PC-9 (cell line): ENCODE results near the gene GEMIN8. TPM values are rescaled to one million over a fixed set of nuclear protein-coding genes. Genes with fewer than 3 reads are reported as not detected.

Experiments
- BruUV-seq: library from RNA; stranded (reverse); fragments of 400-500 nt; replicated peaks from 2 replicates; lab custom pipeline; 2021; lab: Mats Ljungman, UMichigan
- CTCF ChIA-PET: fragments of 300-600 bp; sonication (Branson Sonifier 250); formaldehyde crosslinking; loops from one replicate; lab custom pipeline; 2022; ENCODE audit warnings: antibody characterized with exemption; lab: Charles Lee
- POLR2A ChIA-PET: fragments of 300-600 bp; sonication (Branson Sonifier 250); formaldehyde crosslinking; loops from one replicate; lab custom pipeline; 2022; ENCODE audit warnings: antibody characterized with exemption; ENCODE audit not compliant: unreplicated experiment; lab: Charles Lee
- DNase-seq, 2 experiments: peaks; one replicate each; pipeline versions ENCODE4 v3.0.0 to v3.0.0-alpha.2; 2015 to 2022; ENCODE audit warnings: mixed read lengths in 1 of 2
- H2AFZ ChIP-seq: fragments of 200-600 bp; sonication (generic); 2 replicates; pipeline ENCODE4 v1.8.1; 2017; ENCODE audit warnings: antibody characterized with exemption
- H3F3A ChIP-seq: fragments of 200-600 bp; sonication (generic); 2 replicates; pipeline ENCODE4 v1.8.1; 2017; ENCODE audit warnings: antibody characterized with exemption, mild to moderate bottlenecking, low read depth; ENCODE audit not compliant: insufficient read depth
- H3K27ac ChIP-seq: fragments of 200-600 bp; sonication (generic); 2 replicates; pipeline ENCODE4 v1.6.1; 2016; ENCODE audit warnings: mixed run types
- H3K27me3 ChIP-seq: fragments of 200-600 bp; sonication (generic); 2 replicates; pipeline ENCODE4 v1.6.1; 2016; ENCODE audit warnings: low read depth, mixed run types; ENCODE audit not compliant: insufficient read depth
- H3K36me3 ChIP-seq: fragments of 200-600 bp; sonication (generic); 2 replicates; pipeline ENCODE4 v1.6.1; 2016; ENCODE audit warnings: low read depth, mixed run types
- H3K4me1 ChIP-seq: fragments of 200-600 bp; sonication (generic); replicated peaks from 2 replicates; pipeline ENCODE4 v1.6.1; 2016; ENCODE audit warnings: mixed run types; ENCODE audit not compliant: insufficient read depth
- H3K4me2 ChIP-seq: fragments of 200-600 bp; sonication (generic); 2 replicates; pipeline ENCODE4 v1.6.1; 2017; ENCODE audit warnings: mixed run types
- H3K4me3 ChIP-seq: fragments of 200-600 bp; sonication (generic); 2 replicates; pipeline ENCODE4 v1.6.1; 2016; ENCODE audit warnings: mixed run types
- H3K79me2 ChIP-seq: fragments of 200-600 bp; sonication (generic); 2 replicates; pipeline ENCODE4 v1.6.1; 2017; ENCODE audit warnings: low read depth, mixed run types
- H3K9me2 ChIP-seq: fragments of 200-600 bp; sonication (generic); 2 replicates; pipeline ENCODE4 v1.8.1; 2017; ENCODE audit warnings: mild to moderate bottlenecking; ENCODE audit not compliant: insufficient read depth
- H3K9me3 ChIP-seq: fragments of 200-600 bp; sonication (generic); 2 replicates; pipeline ENCODE4 v1.8.1; 2016; ENCODE audit warnings: low read depth; ENCODE audit not compliant: insufficient read depth
- H4K20me1 ChIP-seq: fragments of 200-600 bp; sonication (generic); 2 replicates; pipeline ENCODE4 v1.8.1; 2017; ENCODE audit not compliant: insufficient read depth
- EZH2 ChIP-seq: fragments of 200-600 bp; sonication (generic); IDR thresholded peaks from 2 replicates; pipeline ENCODE4 v1.8.0; 2017; ENCODE audit warnings: antibody characterized with exemption, low read depth
- intact Hi-C: fragments of 100-400 bp; cut with micrococcal nuclease; formaldehyde crosslinking; loops from one replicate; pipeline ENCODE4 v1.10.0; 2022; ENCODE audit not compliant: unreplicated experiment
- total RNA-seq: library from RNA; stranded (reverse); gene quantifications from 2 replicates; pipeline ENCODE4 v1.2.3, GENCODE V29; 2021
- TF ChIP-seq, protein P1 (sequence below): fragments of 200-600 bp; sonication (generic); conservative IDR thresholded peaks from 2 replicates; pipeline ENCODE4 v1.6.1; 2017; ENCODE audit warnings: mixed run types, antibody characterized with exemption, mild to moderate bottlenecking, moderate library complexity

GEMIN8 gene
- total RNA-seq, 1 experiment from 2014 or later, result 18.8 TPM

GRCh38 chrX:14043209-14043608, 13.5 kb upstream of the GEMIN8 start:
- Histone ChIP-seq H2AFZ (no peak overlapping the region), H3K27me3 (no peaks in the 10 kb centered on the region), H3K27ac (no peak overlapping the region), H3K4me2 (no peak overlapping the region), H3K9me2 (no peaks in the 10 kb centered on the region), H3K79me2 (no peaks in the 10 kb centered on the region), H3F3A (no peaks in the 10 kb centered on the region), H3K4me1 (no peaks in the 10 kb centered on the region), H3K9me3 (no peaks in the 10 kb centered on the region), H3K36me3 (no peaks in the 10 kb centered on the region), H3K4me3 (no peak overlapping the region), H4K20me1 (no peaks in the 10 kb centered on the region)
- CTCF ChIA-PET, result no interaction called here
- POLR2A ChIA-PET, result no interaction called here
- TF ChIP-seq EZH2, result no peak
- TF ChIP-seq, protein P1, sequence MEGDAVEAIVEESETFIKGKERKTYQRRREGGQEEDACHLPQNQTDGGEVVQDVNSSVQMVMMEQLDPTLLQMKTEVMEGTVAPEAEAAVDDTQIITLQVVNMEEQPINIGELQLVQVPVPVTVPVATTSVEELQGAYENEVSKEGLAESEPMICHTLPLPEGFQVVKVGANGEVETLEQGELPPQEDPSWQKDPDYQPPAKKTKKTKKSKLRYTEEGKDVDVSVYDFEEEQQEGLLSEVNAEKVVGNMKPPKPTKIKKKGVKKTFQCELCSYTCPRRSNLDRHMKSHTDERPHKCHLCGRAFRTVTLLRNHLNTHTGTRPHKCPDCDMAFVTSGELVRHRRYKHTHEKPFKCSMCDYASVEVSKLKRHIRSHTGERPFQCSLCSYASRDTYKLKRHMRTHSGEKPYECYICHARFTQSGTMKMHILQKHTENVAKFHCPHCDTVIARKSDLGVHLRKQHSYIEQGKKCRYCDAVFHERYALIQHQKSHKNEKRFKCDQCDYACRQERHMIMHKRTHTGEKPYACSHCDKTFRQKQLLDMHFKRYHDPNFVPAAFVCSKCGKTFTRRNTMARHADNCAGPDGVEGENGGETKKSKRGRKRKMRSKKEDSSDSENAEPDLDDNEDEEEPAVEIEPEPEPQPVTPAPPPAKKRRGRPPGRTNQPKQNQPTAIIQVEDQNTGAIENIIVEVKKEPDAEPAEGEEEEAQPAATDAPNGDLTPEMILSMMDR, result no peak
- DNase-seq, result no peak
- intact Hi-C loops, result no loop called here
- BruUV-seq, result no TSS peak

GRCh38 chrX:14039344-14039743, 9.7 kb upstream of the GEMIN8 start:
- no TSS peak for BruUV-seq
- DNase-seq, result peak; percentile 18 to 41
- Histone ChIP-seq H3K4me3 (no peak overlapping the region), H3K4me2 (no peak overlapping the region), H3K9me3 (no peaks in the 10 kb centered on the region), H3K9me2 (no peaks in the 10 kb centered on the region), H3K36me3 (no peaks in the 10 kb centered on the region), H3K79me2 (no peaks in the 10 kb centered on the region), H2AFZ (no peak overlapping the region), H3K27me3 (no peaks in the 10 kb centered on the region), H3K27ac (no peak overlapping the region), H3K4me1 (no peaks in the 10 kb centered on the region), H3F3A (no peaks in the 10 kb centered on the region), H4K20me1 (no peaks in the 10 kb centered on the region)
- TF ChIP-seq, protein P1, result peak; percentile 80
- TF ChIP-seq EZH2, result no peak
- intact Hi-C loops, result loop anchor here (2.0 to 5.0 kb wide), 2 partner anchors 1103 to 1203 kb away; no protein-coding TSS in a partner anchor
- POLR2A ChIA-PET, result no interaction called here
- CTCF ChIA-PET, result no interaction called here

DNA sequence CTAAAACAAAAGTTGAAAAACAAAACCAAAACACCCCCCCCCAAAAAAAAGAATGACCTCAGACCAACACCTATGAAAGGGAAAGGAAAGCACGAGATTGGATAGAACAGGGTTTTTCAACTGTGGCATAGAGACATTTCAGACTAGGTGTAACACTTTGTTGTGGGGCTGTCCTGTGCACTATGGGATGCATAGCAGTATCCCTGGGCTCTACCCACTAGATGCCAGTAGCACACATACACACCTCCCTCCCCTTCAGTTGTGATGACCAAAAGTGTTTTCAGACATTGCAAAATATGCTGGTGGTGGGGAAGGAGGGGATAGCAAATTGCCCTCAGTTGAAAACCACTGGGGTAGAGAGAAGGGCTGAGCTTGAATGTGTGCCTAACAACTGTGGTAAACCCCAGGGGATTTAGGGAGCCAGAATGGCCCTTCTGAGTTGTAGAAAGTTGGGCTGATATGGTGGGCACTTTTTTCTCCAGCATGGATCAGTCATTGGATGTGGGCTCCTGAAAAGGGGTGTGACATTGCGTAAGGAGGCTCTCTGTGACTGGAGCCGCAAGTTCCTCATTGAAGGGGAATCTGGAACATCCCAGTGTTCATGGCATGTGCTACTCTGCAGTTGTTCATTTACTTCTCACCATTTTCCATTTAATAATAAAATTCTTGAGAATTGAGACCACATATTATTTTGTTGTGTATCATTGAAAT, 8.8 kb upstream of the GEMIN8 start:
- Histone ChIP-seq H3K4me3 (no peak overlapping the region), H3K9me2 (no peaks in the 10 kb centered on the region), H4K20me1 (no peaks in the 10 kb centered on the region), H3K4me2 (no peak overlapping the region), H3F3A (no peaks in the 10 kb centered on the region), H3K36me3 (no peaks in the 10 kb centered on the region), H3K79me2 (no peaks in the 10 kb centered on the region), H2AFZ (no peak overlapping the region), H3K9me3 (no peaks in the 10 kb centered on the region), H3K27ac (no peak overlapping the region), H3K27me3 (no peaks in the 10 kb centered on the region), H3K4me1 (no peaks in the 10 kb centered on the region)
- no peak for DNase-seq
- intact Hi-C loops, result loop anchor here (2.0 to 5.0 kb wide), 2 partner anchors 1104 to 1204 kb away; no protein-coding TSS in a partner anchor
- ChIA-PET POLR2A (no interaction called here), CTCF (no interaction called here)
- TF ChIP-seq EZH2, result no peak
- TF ChIP-seq, protein P1, result no peak
- no TSS peak for BruUV-seq
